ENCODE data around the gene SLC6A8. TPM values are rescaled to one million over a fixed set of nuclear protein-coding genes. Genes with fewer than 3 reads are reported as not detected.

SLC6A8 gene
- total RNA-seq, 1 donor from 2014 or later = 125 TPM

DNA sequence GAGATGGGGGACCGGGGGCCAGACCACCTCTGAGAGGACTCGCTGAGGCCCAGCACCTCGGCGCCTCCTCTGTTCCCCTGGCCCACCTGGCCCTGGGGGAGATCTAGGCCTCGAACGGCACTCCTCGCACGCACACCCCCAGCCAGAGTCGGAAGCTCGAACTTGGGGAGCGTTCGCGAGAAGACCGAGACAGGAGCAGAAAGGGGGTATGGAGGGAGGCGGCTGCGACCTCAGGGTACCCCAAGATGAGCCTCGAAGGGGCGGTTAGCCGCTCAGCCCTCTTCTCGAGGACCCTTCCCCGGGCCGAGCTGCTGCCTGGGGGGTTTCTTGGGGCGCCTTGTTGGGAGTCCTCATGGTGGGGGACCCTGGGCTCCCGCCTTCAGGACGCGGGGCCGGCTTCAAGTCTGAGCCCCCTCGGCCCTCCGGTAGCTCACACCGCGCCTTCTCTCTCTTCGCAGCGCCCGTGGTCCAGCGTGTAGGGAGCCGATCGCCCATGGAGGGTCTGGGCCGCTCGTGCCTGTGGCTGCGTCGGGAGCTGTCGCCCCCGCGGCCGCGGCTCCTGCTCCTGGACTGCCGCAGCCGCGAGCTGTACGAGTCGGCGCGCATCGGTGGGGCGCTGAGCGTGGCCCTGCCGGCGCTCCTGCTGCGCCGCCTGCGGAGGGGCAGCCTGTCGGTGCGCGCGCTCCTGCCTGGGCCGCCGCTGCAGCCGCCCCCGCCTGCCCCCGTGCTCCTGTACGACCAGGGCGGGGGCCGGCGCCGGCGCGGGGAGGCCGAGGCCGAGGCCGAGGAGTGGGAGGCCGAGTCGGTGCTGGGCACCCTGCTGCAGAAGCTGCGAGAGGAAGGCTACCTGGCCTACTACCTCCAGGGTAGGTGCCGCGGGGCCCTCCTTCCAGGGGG, 40.0 kb upstream of the SLC6A8 start:
- no peak overlapping the region for H3K4me3 Mint-ChIP-seq
- no peaks in the 10 kb centered on the region for H3K9me3 Mint-ChIP-seq
- peaks cover 47% of the 10 kb centered on the region for H3K27me3 Mint-ChIP-seq (ENCODE audit: low read depth)
- peaks cover 7% of the 10 kb centered on the region for H3K36me3 Mint-ChIP-seq (ENCODE audit: low read depth)
- no peak overlapping the region for H3K27ac Mint-ChIP-seq (ENCODE audit: unreplicated experiment)
- no peak for TF ChIP-seq CTCF (conservative IDR thresholded peaks at IDR 0.05)
- H3K4me1 Mint-ChIP-seq = peaks cover 8% of the 10 kb centered on the region
- DNase-seq (ENCODE audit: low read depth, low spot score) = no peak

DNA sequence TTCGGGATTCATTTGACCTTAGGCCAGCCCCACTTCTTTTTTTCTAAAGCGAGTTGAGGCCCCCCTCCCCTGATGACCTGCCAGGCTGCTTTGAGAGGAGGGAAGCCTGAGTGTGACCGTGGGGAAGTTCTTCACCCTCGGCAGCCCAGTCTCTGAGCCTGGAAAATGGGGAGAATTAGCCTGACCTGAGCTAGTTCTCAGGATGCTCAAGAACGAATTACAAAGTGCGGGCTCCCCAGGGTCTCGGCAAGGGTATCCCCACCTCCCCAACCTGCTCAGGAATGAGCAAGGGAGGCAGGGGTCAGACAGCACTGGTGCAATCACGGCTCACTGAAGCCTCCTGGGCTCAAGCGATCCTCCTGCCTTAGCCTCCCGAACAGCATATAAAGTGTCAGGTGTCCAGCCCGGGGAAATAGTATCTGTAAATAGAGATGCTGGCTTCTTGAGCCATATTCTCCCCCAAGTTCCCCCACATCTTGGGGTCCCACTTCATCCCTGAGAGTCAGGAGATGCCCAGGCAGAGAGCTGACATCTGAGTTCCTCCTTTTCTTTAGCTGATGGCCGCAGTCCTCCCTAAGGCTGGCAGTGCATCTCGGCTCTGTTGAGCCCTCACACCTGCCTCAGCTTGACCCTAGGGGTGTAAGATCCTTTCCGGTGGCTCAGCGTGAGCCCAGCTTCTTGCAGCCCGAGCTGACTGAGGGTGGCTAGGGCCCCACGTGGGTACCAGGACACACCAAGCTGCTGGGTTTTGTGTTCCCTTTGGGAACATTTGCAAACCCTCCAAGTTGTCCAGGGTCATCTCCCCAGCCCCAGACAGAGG, 39.2 kb upstream of the SLC6A8 start:
- no peak for TF ChIP-seq CTCF (conservative IDR thresholded peaks at IDR 0.05)
- H3K4me1 Mint-ChIP-seq = peaks cover 8% of the 10 kb centered on the region
- no peak overlapping the region for H3K4me3 Mint-ChIP-seq
- H3K27me3 Mint-ChIP-seq (ENCODE audit: low read depth) = peaks cover 38% of the 10 kb centered on the region
- no peaks in the 10 kb centered on the region for H3K9me3 Mint-ChIP-seq
- DNase-seq (ENCODE audit: low read depth, low spot score) = no peak
- H3K27ac Mint-ChIP-seq (ENCODE audit: unreplicated experiment) = no peak overlapping the region
- H3K36me3 Mint-ChIP-seq (ENCODE audit: low read depth) = peaks cover 7% of the 10 kb centered on the region

GRCh38 chrX:153649178-153649914, 38.4 kb upstream of the SLC6A8 start:
- H3K27ac Mint-ChIP-seq (ENCODE audit: unreplicated experiment) = no peak overlapping the region
- H3K9me3 Mint-ChIP-seq = peaks cover 3% of the 10 kb centered on the region
- peaks cover 9% of the 10 kb centered on the region for H3K36me3 Mint-ChIP-seq (ENCODE audit: low read depth)
- peak; percentile 47 for TF ChIP-seq CTCF (conservative IDR thresholded peaks at IDR 0.05)
- no peak overlapping the region for H3K4me3 Mint-ChIP-seq
- H3K27me3 Mint-ChIP-seq (ENCODE audit: low read depth) = peaks cover 33% of the 10 kb centered on the region
- no peak for DNase-seq (ENCODE audit: low read depth, low spot score)
- H3K4me1 Mint-ChIP-seq = peaks cover 8% of the 10 kb centered on the region

GRCh38 chrX:153649915-153650782, 37.6 kb upstream of the SLC6A8 start:
- Mint-ChIP-seq H3K27ac (ENCODE audit: unreplicated experiment) (no peak overlapping the region), H3K27me3 (ENCODE audit: low read depth) (peaks cover 25% of the 10 kb centered on the region), H3K36me3 (ENCODE audit: low read depth) (peaks cover 9% of the 10 kb centered on the region), H3K4me3 (no peak overlapping the region), H3K9me3 (peaks cover 3% of the 10 kb centered on the region), H3K4me1 (peaks cover 8% of the 10 kb centered on the region)
- DNase-seq (ENCODE audit: low read depth, low spot score) = no peak
- no peak for TF ChIP-seq CTCF (conservative IDR thresholded peaks at IDR 0.05)

Measured in neural crest cell (in vitro differentiated cells).